Omental fat pad (tissue), 4 donors: ENCODE measurements around the gene COL23A1. TPM values are rescaled to one million over a fixed set of nuclear protein-coding genes. Genes with fewer than 3 reads are reported as not detected.

ENCODE experiments used
- ATAC-seq: fragments of 150-250 bp; one replicate; pipeline ENCODE4 v1.9.1; 2016; ENCODE audit warnings: mild to moderate bottlenecking, moderate library complexity; ENCODE audit not compliant: low FRiP score
- DNase-seq: peaks from one replicate; pipeline ENCODE4 v3.0.0-alpha.2; 2019; ENCODE audit warnings: low spot score
- total RNA-seq, 4 donors: library from RNA; depleted of rRNA; stranded (reverse); fragments of >200 nt; gene quantifications; one replicate each; pipeline ENCODE4 v1.1.0, GENCODE V29; 2016
- TF ChIP-seq, protein P1 (sequence below), 3 donors: fragments of 450-650 bp; IDR thresholded peaks; one replicate each; pipeline ENCODE4 v1.5.1; 2016 to 2017; ENCODE audit warnings: antibody characterized with exemption in 3 of 3, mild to moderate bottlenecking in 3 of 3, moderate library complexity in 2 of 3

COL23A1 gene
- total RNA-seq, 4 donors from 2014 or later = 0.12 to 1.0 (median 0.49) TPM

DNA sequence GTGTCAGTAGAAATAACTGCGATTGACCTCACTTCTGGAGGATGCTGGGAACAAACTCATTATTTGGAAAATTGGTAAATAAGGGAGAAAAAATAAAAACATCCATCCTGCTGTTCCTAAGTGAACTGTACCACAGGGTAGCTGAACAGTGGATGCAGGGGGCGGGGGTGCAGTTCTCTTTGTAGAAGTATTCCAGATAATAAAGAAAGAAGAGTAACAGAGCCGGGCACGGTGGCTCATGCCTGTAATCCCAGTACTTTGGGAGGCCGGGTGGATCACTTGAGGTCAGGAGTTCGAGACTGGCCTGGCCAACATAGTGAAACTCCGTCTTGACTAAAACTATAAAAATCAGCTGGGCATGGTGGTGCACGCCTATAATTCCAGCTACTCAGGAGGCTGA lies 132.1 kb downstream of the COL23A1 start:
- DNase-seq = no peak
- ATAC-seq = no peak
- TF ChIP-seq, protein P1, sequence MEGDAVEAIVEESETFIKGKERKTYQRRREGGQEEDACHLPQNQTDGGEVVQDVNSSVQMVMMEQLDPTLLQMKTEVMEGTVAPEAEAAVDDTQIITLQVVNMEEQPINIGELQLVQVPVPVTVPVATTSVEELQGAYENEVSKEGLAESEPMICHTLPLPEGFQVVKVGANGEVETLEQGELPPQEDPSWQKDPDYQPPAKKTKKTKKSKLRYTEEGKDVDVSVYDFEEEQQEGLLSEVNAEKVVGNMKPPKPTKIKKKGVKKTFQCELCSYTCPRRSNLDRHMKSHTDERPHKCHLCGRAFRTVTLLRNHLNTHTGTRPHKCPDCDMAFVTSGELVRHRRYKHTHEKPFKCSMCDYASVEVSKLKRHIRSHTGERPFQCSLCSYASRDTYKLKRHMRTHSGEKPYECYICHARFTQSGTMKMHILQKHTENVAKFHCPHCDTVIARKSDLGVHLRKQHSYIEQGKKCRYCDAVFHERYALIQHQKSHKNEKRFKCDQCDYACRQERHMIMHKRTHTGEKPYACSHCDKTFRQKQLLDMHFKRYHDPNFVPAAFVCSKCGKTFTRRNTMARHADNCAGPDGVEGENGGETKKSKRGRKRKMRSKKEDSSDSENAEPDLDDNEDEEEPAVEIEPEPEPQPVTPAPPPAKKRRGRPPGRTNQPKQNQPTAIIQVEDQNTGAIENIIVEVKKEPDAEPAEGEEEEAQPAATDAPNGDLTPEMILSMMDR (IDR thresholded peaks at IDR 0.05) = no peak

DNA sequence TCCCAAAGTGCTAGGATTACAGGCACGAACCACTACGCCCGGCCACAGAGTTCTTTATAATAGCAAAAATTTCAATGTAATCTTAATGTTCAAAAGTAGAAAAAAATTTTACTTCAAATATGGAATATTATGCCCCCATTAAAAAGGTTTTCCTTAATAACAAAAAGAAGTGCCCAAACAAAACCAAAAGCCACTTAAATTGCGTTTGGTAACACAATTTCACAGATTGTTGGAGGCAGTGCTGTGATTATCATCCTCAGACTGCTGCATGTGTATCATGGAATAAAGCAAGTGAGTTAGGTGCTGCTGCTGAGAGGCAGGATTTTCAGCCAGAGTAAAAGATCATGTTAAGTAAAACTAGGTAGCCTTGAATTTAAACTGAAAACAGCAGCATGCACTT lies 132.7 kb downstream of the COL23A1 start:
- no peak for ATAC-seq
- TF ChIP-seq, protein P1 (IDR thresholded peaks at IDR 0.05) = no peak
- DNase-seq = no peak

DNA sequence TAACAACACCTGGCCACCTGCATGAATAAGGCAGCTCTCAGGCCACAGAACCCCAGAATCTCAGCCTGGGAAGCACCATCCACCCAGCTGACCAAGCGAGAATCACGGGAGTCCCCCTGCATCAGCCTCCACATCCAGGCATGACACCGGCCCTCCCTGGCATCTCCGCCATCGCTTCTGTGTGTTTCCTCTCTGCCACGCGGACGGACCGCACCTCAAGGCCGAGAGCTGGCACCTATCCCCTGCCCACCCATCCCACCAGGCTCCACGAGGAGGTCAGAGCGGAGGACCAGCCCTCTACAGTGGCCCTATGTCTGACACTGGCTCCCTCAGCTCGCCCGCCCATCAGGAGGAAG lies 134.7 kb downstream of the COL23A1 start:
- TF ChIP-seq, protein P1 (IDR thresholded peaks at IDR 0.05) = no peak
- no peak for ATAC-seq
- no peak for DNase-seq

DNA sequence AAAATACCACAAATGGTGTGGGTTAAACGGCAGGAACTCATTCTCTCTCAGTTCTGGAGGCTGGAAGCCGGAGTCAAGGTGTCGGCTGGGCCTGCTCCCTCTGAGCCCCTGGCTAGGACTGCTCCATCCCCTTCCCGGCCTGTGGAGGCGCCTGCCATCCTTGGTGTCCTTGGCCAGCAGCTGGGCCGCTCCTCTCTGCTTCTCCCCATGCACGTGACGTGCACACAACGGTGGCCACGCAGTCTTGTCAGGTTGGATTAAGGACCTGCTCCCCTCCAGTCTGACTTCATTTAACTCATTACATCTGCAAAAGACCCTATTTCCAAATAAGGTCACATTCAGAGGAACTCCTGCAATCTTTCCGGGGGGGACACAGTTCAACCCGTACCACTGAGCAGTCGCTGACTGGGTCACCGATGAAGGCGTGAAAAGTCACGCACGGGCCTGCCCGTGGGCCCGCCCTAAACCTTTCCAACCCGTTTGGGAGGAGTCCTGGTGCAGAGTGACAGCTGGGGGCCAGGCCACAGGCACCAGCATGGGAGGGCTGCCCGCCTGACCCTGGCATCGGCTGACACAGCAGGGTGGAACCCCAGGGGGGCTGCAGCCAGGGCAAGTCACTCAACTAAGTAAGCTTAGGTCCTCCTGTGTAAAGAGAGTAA lies 135.2 kb downstream of the COL23A1 start:
- no peak for ATAC-seq
- TF ChIP-seq, protein P1 (IDR thresholded peaks at IDR 0.05) = no peak
- no peak for DNase-seq

DNA sequence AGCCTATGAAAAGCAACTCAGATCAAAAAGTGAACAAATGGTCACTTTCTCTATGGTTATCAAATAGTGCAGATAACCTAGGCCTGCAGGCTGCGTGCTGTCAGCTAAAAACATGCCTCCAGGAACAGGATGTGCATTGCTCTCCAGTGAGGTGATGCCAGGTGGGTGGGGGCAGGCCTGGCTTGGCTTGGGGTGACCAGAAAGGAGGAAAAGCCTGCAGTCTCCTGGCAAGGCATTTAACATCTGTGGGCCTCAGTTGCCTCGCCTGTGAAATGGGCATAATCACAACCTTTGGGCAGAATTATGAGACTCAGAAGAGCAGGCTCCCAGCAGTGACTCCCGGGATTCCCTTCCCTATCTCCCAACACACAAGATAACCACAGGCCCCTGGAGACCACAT lies 135.9 kb downstream of the COL23A1 start:
- TF ChIP-seq, protein P1 (IDR thresholded peaks at IDR 0.05) = no peak
- ATAC-seq (no peak), DNase-seq (no peak)

DNA sequence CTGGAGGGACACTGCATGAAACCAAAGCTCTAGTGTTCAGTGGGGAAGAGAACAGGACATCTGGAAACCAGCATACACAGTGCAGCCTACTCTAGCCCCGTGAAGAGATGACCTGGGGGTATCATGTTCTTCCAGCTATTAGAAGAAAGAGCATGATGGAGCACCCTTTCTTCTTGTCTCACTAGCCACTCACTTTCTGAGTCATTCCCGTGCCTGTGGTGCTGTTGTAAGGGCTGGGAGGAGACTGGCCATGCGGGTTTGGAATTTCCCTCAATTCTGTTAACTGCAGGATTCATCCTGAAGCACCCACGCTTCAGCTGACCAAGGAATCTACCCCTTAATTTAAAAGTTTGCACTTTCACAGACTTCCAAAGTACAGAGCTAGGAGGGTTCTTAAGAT lies 137.0 kb downstream of the COL23A1 start:
- no peak for ATAC-seq
- TF ChIP-seq, protein P1 (IDR thresholded peaks at IDR 0.05) = no peak
- DNase-seq = no peak
